H1 (cell line): ENCODE results near the gene RASGRF1. TPM values are rescaled to one million over a fixed set of nuclear protein-coding genes. Genes with fewer than 3 reads are reported as not detected.

Experiments
- CHD2 ChIP-seq: IDR thresholded peaks from 2 replicates; pipeline ENCODE4 v1.6.1; 2012; ENCODE audit warnings: low read length, improper control_type of control experiment
- POLR2AphosphoS5 ChIP-seq: IDR thresholded peaks from 2 replicates; pipeline ENCODE4 v1.6.1; 2011; ENCODE audit warnings: low read depth, low read length
- polyA plus RNA-seq, 7 experiments: library from polyadenylated mRNA; depleted of rRNA in 3 of 7; stranded (reverse) in 5 of 7; unstranded in 2 of 7; fragments of >200 nt in 5 of 7; fragments of 200-250 nt in 2 of 7; gene quantifications; 1 replicate in 5 of 7; 2 replicates in 1 of 7; 4 replicates in 1 of 7; pipeline versions ENCODE4 v1.2.1 to v1.2.3, GENCODE V29; 2011 to 2013; ENCODE audit warnings: missing spikeins in 2 of 7, mixed read lengths in 2 of 7
- total RNA-seq: library from RNA; stranded (reverse); fragmentation: NEBNext Ultra II Directional; extraction: Animal tissue kit (Norgen Biotek cat#: 25700); gene quantifications from 2 replicates; pipeline ENCODE4 v1.2.1, GENCODE V29; 2021

RASGRF1 gene
- total and polyA plus RNA-seq, 2 of the 8 experiments (the other 6 are each of a cell fraction or from before 2014, with no cell fraction given), result 0.42 to 0.67 TPM

DNA sequence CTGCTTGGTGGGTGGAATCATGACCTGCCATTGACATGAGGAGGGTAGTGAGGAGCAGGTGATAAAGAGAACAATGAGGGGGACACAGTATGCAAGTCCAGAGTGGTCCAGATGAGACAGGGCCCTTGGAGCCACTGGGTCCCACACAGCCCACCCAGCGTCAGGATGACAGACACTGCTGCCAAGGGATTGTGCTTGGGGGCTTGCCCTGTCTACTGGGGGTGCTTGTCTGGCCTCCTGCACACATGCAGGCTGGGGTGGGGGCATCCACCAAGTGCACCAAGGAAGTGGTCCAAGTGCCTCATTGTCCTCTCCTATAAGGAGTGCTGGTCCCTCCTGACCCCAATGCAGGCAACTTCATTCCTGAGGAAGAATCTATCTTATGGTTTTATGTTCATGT, 106.5 kb downstream of the RASGRF1 start (continued):
- TF ChIP-seq CHD2 (no peak), POLR2AphosphoS5 (no peak)
